ENCODE results near the gene NLRP7. TPM values are rescaled to one million over a fixed set of nuclear protein-coding genes. Genes with fewer than 3 reads are reported as not detected.
"Not testable (repeated sequence)": the region's sequence is repeated elsewhere in the genome, so short reads cannot be mapped to it uniquely, and the experiment has no call there.

NLRP7 gene
- total RNA-seq, 1 experiment from 2014 or later, result not detected

- BruUV-seq (replicated peaks); H3K27me3 ChIP-seq (replicated peaks; ENCODE audit: insufficient read depth, low read depth, low read length, poor library complexity); H3K4me1 ChIP-seq (ENCODE audit: insufficient read depth, low read length, poor library complexity, severe bottlenecking); H3K27ac ChIP-seq (ENCODE audit: low read depth, low read length, poor library complexity, severe bottlenecking); intact Hi-C loops (cut with micrococcal nuclease; ENCODE audit: unreplicated experiment); H3K36me3 ChIP-seq (ENCODE audit: insufficient read depth, low read length, poor library complexity, severe bottlenecking); H3K9me3 ChIP-seq (ENCODE audit: low read depth, low read length, poor library complexity, severe bottlenecking); DNase-seq (ENCODE audit: low spot score); CTCF ChIA-PET; H3K4me3 ChIP-seq (ENCODE audit: low read depth, low read length, poor library complexity, severe bottlenecking); POLR2A ChIA-PET (ENCODE audit: low non-redundant PET): not testable (repeated sequence)
These were observed 48.6 kb downstream of the NLRP7 start for GRCh38 chr19:54898685-54899084.

- Histone ChIP-seq H3K36me3 (ENCODE audit: insufficient read depth, low read length, poor library complexity, severe bottlenecking) (no peaks in the 10 kb centered on the region), H3K4me3 (ENCODE audit: low read depth, low read length, poor library complexity, severe bottlenecking) (no peak overlapping the region), H3K27me3 (replicated peaks; ENCODE audit: insufficient read depth, low read depth, low read length, poor library complexity) (peaks cover 3% of the 10 kb centered on the region), H3K4me1 (ENCODE audit: insufficient read depth, low read length, poor library complexity, severe bottlenecking) (no peaks in the 10 kb centered on the region), H3K27ac (ENCODE audit: low read depth, low read length, poor library complexity, severe bottlenecking) (no peak overlapping the region), H3K9me3 (ENCODE audit: low read depth, low read length, poor library complexity, severe bottlenecking) (no peaks in the 10 kb centered on the region)
- intact Hi-C loops (cut with micrococcal nuclease; ENCODE audit: unreplicated experiment), result no loop called here
- no peak for DNase-seq (ENCODE audit: low spot score)
- POLR2A ChIA-PET (ENCODE audit: low non-redundant PET), result no interaction called here
- CTCF ChIA-PET, result no interaction called here
- no TSS peak for BruUV-seq (replicated peaks)
- TF ChIP-seq CTCF (conservative IDR thresholded peaks at IDR 0.05; ENCODE audit: low read depth, low read length) (no peak), EZH2 (IDR thresholded peaks at IDR 0.05; ENCODE audit: borderline replicate concordance, low read depth, low read length, poor library complexity, severe bottlenecking) (no peak)
These were observed 51.3 kb downstream of the NLRP7 start for GRCh38 chr19:54896036-54896435.

GRCh38 chr19:54894106-54894505 is 53.2 kb downstream of the NLRP7 start:
- H3K36me3 ChIP-seq (ENCODE audit: insufficient read depth, low read length, poor library complexity, severe bottlenecking); H3K27me3 ChIP-seq (replicated peaks; ENCODE audit: insufficient read depth, low read depth, low read length, poor library complexity); H3K4me3 ChIP-seq (ENCODE audit: low read depth, low read length, poor library complexity, severe bottlenecking); H3K4me1 ChIP-seq (ENCODE audit: insufficient read depth, low read length, poor library complexity, severe bottlenecking); intact Hi-C loops (cut with micrococcal nuclease; ENCODE audit: unreplicated experiment); BruUV-seq (replicated peaks); H3K9me3 ChIP-seq (ENCODE audit: low read depth, low read length, poor library complexity, severe bottlenecking); POLR2A ChIA-PET (ENCODE audit: low non-redundant PET); H3K27ac ChIP-seq (ENCODE audit: low read depth, low read length, poor library complexity, severe bottlenecking); CTCF ChIA-PET; DNase-seq (ENCODE audit: low spot score): not testable (repeated sequence)

- H3K27ac ChIP-seq (ENCODE audit: low read depth, low read length, poor library complexity, severe bottlenecking), result no peak overlapping the region
- POLR2A ChIA-PET (ENCODE audit: low non-redundant PET), result no interaction called here
- H3K9me3 ChIP-seq (ENCODE audit: low read depth, low read length, poor library complexity, severe bottlenecking), result no peaks in the 10 kb centered on the region
- intact Hi-C loops (cut with micrococcal nuclease; ENCODE audit: unreplicated experiment), result no loop called here
- CTCF ChIA-PET, result no interaction called here
- H3K4me3 ChIP-seq (ENCODE audit: low read depth, low read length, poor library complexity, severe bottlenecking), result no peak overlapping the region
- no peaks in the 10 kb centered on the region for H3K4me1 ChIP-seq (ENCODE audit: insufficient read depth, low read length, poor library complexity, severe bottlenecking)
- no TSS peak for BruUV-seq (replicated peaks)
- no peaks in the 10 kb centered on the region for H3K27me3 ChIP-seq (replicated peaks; ENCODE audit: insufficient read depth, low read depth, low read length, poor library complexity)
- TF ChIP-seq EZH2 (IDR thresholded peaks at IDR 0.05; ENCODE audit: borderline replicate concordance, low read depth, low read length, poor library complexity, severe bottlenecking) (no peak), CTCF (conservative IDR thresholded peaks at IDR 0.05; ENCODE audit: low read depth, low read length) (no peak)
- no peaks in the 10 kb centered on the region for H3K36me3 ChIP-seq (ENCODE audit: insufficient read depth, low read length, poor library complexity, severe bottlenecking)
- DNase-seq (ENCODE audit: low spot score), result no peak
These were observed 53.9 kb downstream of the NLRP7 start for GRCh38 chr19:54893406-54893805.
